Stomach (tissue), 4 donors: ENCODE measurements around the gene TM4SF4.

ENCODE experiments used
- EP300 ChIP-seq: sonication (generic); formaldehyde crosslinking; IDR thresholded peaks from one replicate; pipeline ENCODE4 v1.6.1; 2017; ENCODE audit warnings: antibody characterized with exemption
- POLR2A ChIP-seq, 4 donors: fragments of 450-650 bp; IDR thresholded peaks; one replicate each; pipeline ENCODE4 v1.6.1; 2016; ENCODE audit warnings: antibody characterized with exemption in 4 of 4, control low read depth in 2 of 4, mild to moderate bottlenecking in 1 of 4, moderate library complexity in 1 of 4
- POLR2AphosphoS5 ChIP-seq, 3 donors: sonication (generic); formaldehyde crosslinking; IDR thresholded peaks; one replicate each; pipeline ENCODE4 v1.6.1; 2016; ENCODE audit warnings: antibody characterized with exemption in 3 of 3
- TF ChIP-seq, protein P1 (sequence below), 7 experiments: fragments of 450-650 bp in 4 of 7; fragments of 200-600 bp in 3 of 7; sonication (generic) in 3 of 7; IDR thresholded peaks; one replicate each; pipeline ENCODE4 v1.5.1; 2016 to 2019; ENCODE audit warnings: antibody characterized with exemption in 7 of 7, control low read depth in 2 of 7, mild to moderate bottlenecking in 1 of 7

DNA sequence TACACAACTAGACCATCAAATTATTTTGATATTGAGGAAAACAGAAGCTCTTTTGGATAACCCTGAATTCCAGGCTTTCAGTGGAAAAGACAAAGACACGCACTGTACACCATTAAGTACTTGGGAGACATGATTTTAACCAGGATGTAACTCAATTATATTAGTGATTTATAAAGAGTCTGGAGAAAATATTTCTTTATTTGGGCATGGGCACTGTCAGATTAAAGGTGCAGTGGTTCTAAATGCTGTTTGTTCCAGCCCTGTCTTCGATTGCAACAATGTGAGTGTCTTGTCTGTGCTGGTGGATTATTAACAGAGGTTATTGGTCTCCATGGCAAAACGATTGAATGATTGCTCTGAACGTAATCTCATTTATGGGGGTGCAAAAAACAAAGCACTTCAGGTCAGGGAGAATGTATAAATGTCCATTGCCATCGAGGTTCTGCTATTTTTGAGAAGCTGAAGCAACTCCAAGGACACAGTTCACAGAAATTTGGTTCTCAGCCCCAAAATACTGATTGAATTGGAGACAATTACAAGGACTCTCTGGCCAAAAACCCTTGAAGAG lies at the start of gene TM4SF4:
- TF ChIP-seq, protein P1, sequence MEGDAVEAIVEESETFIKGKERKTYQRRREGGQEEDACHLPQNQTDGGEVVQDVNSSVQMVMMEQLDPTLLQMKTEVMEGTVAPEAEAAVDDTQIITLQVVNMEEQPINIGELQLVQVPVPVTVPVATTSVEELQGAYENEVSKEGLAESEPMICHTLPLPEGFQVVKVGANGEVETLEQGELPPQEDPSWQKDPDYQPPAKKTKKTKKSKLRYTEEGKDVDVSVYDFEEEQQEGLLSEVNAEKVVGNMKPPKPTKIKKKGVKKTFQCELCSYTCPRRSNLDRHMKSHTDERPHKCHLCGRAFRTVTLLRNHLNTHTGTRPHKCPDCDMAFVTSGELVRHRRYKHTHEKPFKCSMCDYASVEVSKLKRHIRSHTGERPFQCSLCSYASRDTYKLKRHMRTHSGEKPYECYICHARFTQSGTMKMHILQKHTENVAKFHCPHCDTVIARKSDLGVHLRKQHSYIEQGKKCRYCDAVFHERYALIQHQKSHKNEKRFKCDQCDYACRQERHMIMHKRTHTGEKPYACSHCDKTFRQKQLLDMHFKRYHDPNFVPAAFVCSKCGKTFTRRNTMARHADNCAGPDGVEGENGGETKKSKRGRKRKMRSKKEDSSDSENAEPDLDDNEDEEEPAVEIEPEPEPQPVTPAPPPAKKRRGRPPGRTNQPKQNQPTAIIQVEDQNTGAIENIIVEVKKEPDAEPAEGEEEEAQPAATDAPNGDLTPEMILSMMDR (IDR thresholded peaks at IDR 0.05): no peak
- TF ChIP-seq POLR2A (IDR thresholded peaks at IDR 0.05) (no peak), POLR2AphosphoS5 (IDR thresholded peaks at IDR 0.05) (no peak), EP300 (no peak)
